Fibroblast of lung (primary cell): ENCODE data around the gene CFAP61. TPM values are rescaled to one million over a fixed set of nuclear protein-coding genes. Genes with fewer than 3 reads are reported as not detected.

Source experiments
- DNase-seq, 2 donors: peaks; one replicate each; pipeline versions ENCODE4 v3.0.0 to v3.0.0-alpha.2; 2010; ENCODE audit warnings: low read depth in 2 of 2
- H2AFZ ChIP-seq: 2 replicates; pipeline ENCODE4 v1.5.1; 2012; ENCODE audit warnings: low read length, control low read depth, inconsistent platforms
- H3K27ac ChIP-seq: 2 replicates; pipeline ENCODE4 v1.5.1; 2011; ENCODE audit warnings: low read length, control low read depth; ENCODE audit not compliant: insufficient read depth
- H3K27me3 ChIP-seq: 2 replicates; pipeline ENCODE4 v1.5.1; 2011; ENCODE audit warnings: mild to moderate bottlenecking, low read length; ENCODE audit not compliant: control insufficient read depth, insufficient read depth
- H3K36me3 ChIP-seq: 2 replicates; pipeline ENCODE4 v1.5.1; 2011; ENCODE audit warnings: low read length; ENCODE audit not compliant: control insufficient read depth, insufficient read depth
- H3K4me1 ChIP-seq: 2 replicates; pipeline ENCODE4 v1.5.1; 2011; ENCODE audit warnings: low read length; ENCODE audit not compliant: control insufficient read depth, insufficient read depth; ENCODE audit errors: extremely low read depth
- H3K4me2 ChIP-seq: 2 replicates; pipeline ENCODE4 v1.5.1; 2011; ENCODE audit warnings: low read length, control low read depth; ENCODE audit not compliant: insufficient read depth; ENCODE audit errors: extremely low read depth
- H3K4me3 ChIP-seq, 4 experiments: fragments of 200-600 bp in 1 of 4; sonication (generic) in 1 of 4; replicated peaks in 1 of 4; 2 replicates each; pipeline ENCODE4 v1.5.1; 2011 to 2016; ENCODE audit warnings: low read length in 4 of 4, low read depth in 3 of 4, mild to moderate bottlenecking in 3 of 4, control low read depth in 2 of 4, inconsistent platforms in 1 of 4, mixed read lengths in 1 of 4; ENCODE audit not compliant: insufficient read depth in 1 of 4; ENCODE audit errors: control extremely low read depth in 1 of 4
- H3K79me2 ChIP-seq: 2 replicates; pipeline ENCODE4 v1.5.1; 2012; ENCODE audit warnings: mild to moderate bottlenecking, low read length, inconsistent platforms; ENCODE audit not compliant: control insufficient read depth, insufficient read depth
- H3K9ac ChIP-seq: 2 replicates; pipeline ENCODE4 v1.5.1; 2011; ENCODE audit warnings: mild to moderate bottlenecking, low read length, control low read depth; ENCODE audit not compliant: insufficient read depth
- H3K9me3 ChIP-seq: 2 replicates; pipeline ENCODE4 v1.5.1; 2012; ENCODE audit warnings: low read depth, low read length; ENCODE audit not compliant: control insufficient read depth, insufficient read depth
- H4K20me1 ChIP-seq: 2 replicates; pipeline ENCODE4 v1.5.1; 2011; ENCODE audit warnings: low read length; ENCODE audit not compliant: control insufficient read depth, insufficient read depth; ENCODE audit errors: extremely low read depth
- CTCF ChIP-seq, 2 donors: IDR thresholded peaks in 1 of 2; conservative IDR thresholded peaks in 1 of 2; 1 replicate in 1 of 2; 2 replicates in 1 of 2; pipeline ENCODE4 v1.5.1; 2011 to 2012; ENCODE audit warnings: low read length in 2 of 2, control low read depth in 1 of 2, inconsistent platforms in 1 of 2, low read depth in 1 of 2, mild to moderate bottlenecking in 1 of 2
- EZH2 ChIP-seq: IDR thresholded peaks from 2 replicates; pipeline ENCODE4 v1.5.1; 2012; ENCODE audit warnings: low read length, control low read depth, mild to moderate bottlenecking; ENCODE audit errors: missing control alignments
- polyA plus RNA-seq, 2 donors: library from polyadenylated mRNA; depleted of rRNA in 1 of 2; stranded (reverse) in 1 of 2; unstranded in 1 of 2; fragments of >200 nt; gene quantifications; 2 replicates each; pipeline ENCODE4 v1.2.1, GENCODE V29; 2011 to 2012; ENCODE audit warnings: missing spikeins in 1 of 2
- total RNA-seq: library from RNA; depleted of rRNA; stranded (reverse); fragments of >200 nt; gene quantifications from 2 replicates; pipeline ENCODE4 v1.2.1, GENCODE V29; 2014

Gene CFAP61
- total and polyA plus RNA-seq, 2 donors (not counting 1 experiment from before 2014, with no cell fraction given), result not detected

- Histone ChIP-seq H3K9ac (no peak overlapping the region), H3K4me2 (no peak overlapping the region), H3K79me2 (no peaks in the 10 kb centered on the region), H4K20me1 (no peaks in the 10 kb centered on the region), H3K27ac (no peak overlapping the region), H3K27me3 (no peaks in the 10 kb centered on the region), H3K4me3 (no peak overlapping the region), H3K36me3 (no peaks in the 10 kb centered on the region), H3K9me3 (no peaks in the 10 kb centered on the region), H2AFZ (no peak overlapping the region), H3K4me1 (no peaks in the 10 kb centered on the region)
- TF ChIP-seq CTCF (conservative IDR thresholded peaks at IDR 0.05 in 1 of 2, IDR thresholded peaks at IDR 0.05 in 1 of 2; ENCODE audit: low read depth in 1 of 2, low read length in 2 of 2), result no peak
- TF ChIP-seq EZH2, result no peak
- no peak for DNase-seq
These were observed 288.1 kb downstream of the CFAP61 start for GRCh38 chr20:20340443-20340842.

- Histone ChIP-seq H3K9me3 (no peaks in the 10 kb centered on the region), H2AFZ (no peak overlapping the region), H3K27ac (no peak overlapping the region), H3K4me2 (no peak overlapping the region), H3K9ac (no peak overlapping the region), H4K20me1 (no peaks in the 10 kb centered on the region), H3K79me2 (no peaks in the 10 kb centered on the region), H3K36me3 (no peaks in the 10 kb centered on the region), H3K4me1 (no peaks in the 10 kb centered on the region), H3K4me3 (no peak overlapping the region), H3K27me3 (no peaks in the 10 kb centered on the region)
- no peak for DNase-seq
- no peak for TF ChIP-seq EZH2
- TF ChIP-seq CTCF (conservative IDR thresholded peaks at IDR 0.05 in 1 of 2, IDR thresholded peaks at IDR 0.05 in 1 of 2; ENCODE audit: low read depth in 1 of 2, low read length in 2 of 2), result no peak
These were observed 289.0 kb downstream of the CFAP61 start for GRCh38 chr20:20341371-20341770.

GRCh38 chr20:20342066-20342465 is 289.7 kb downstream of the CFAP61 start:
- Histone ChIP-seq H4K20me1 (no peaks in the 10 kb centered on the region), H3K9me3 (no peaks in the 10 kb centered on the region), H3K4me2 (no peak overlapping the region), H3K36me3 (no peaks in the 10 kb centered on the region), H3K9ac (no peak overlapping the region), H3K27ac (no peak overlapping the region), H3K27me3 (no peaks in the 10 kb centered on the region), H3K4me3 (no peak overlapping the region), H2AFZ (no peak overlapping the region), H3K4me1 (no peaks in the 10 kb centered on the region), H3K79me2 (no peaks in the 10 kb centered on the region)
- TF ChIP-seq EZH2 (no peak), CTCF (conservative IDR thresholded peaks at IDR 0.05 in 1 of 2, IDR thresholded peaks at IDR 0.05 in 1 of 2; ENCODE audit: low read depth in 1 of 2, low read length in 2 of 2) (no peak)
- no peak for DNase-seq
